GM21576 (cell line): ENCODE results near the gene FCGR3B.
"Not testable (repeated sequence)": the region's sequence is repeated elsewhere in the genome, so short reads cannot be mapped to it uniquely, and the experiment has no call there.

Source experiments
- ATAC-seq: cut with Tn5 transposase; IDR thresholded peaks from one replicate; pipeline ENCODE4 v1.9.1; 2021; ENCODE audit warnings: mild to moderate bottlenecking, moderate library complexity; ENCODE audit not compliant: unreplicated experiment

FCGR3B gene

GRCh38 chr1:161639203-161639602, 8.2 kb upstream of the FCGR3B start:
- not testable (repeated sequence) for ATAC-seq

GRCh38 chr1:161638251-161638993, 7.4 kb upstream of the FCGR3B start:
- not testable (repeated sequence) for ATAC-seq

- not testable (repeated sequence) for ATAC-seq
Measured at GRCh38 chr1:161636976-161637375, 6.0 kb upstream of the FCGR3B start.

- ATAC-seq = not testable (repeated sequence)
Measured at GRCh38 chr1:161636189-161636782, 5.3 kb upstream of the FCGR3B start.

- ATAC-seq = not testable (repeated sequence)
Measured at GRCh38 chr1:161634993-161635392, 4.0 kb upstream of the FCGR3B start.

- not testable (repeated sequence) for ATAC-seq
Measured at GRCh38 chr1:161630128-161630742, 741 bp downstream of the FCGR3B start.

- ATAC-seq = not testable (repeated sequence)
Measured at GRCh38 chr1:161626445-161627146, 4.4 kb downstream of the FCGR3B start.

- not testable (repeated sequence) for ATAC-seq
Measured at GRCh38 chr1:161624605-161625004, 6.4 kb downstream of the FCGR3B start.

GRCh38 chr1:161623401-161624051, 7.5 kb downstream of the FCGR3B start:
- ATAC-seq = not testable (repeated sequence)

- ATAC-seq = peak; percentile 34
Measured at GRCh38 chr1:161622054-161622453, 8.9 kb downstream of the FCGR3B start.

GRCh38 chr1:161621181-161622000, 9.6 kb downstream of the FCGR3B start:
- peak; percentile 46 for ATAC-seq

GRCh38 chr1:161620399-161620798, 10.6 kb downstream of the FCGR3B start:
- ATAC-seq = not testable (repeated sequence)

GRCh38 chr1:161618517-161618916, 12.5 kb downstream of the FCGR3B start:
- not testable (repeated sequence) for ATAC-seq

- not testable (repeated sequence) for ATAC-seq
Measured at GRCh38 chr1:161616417-161616816, 14.6 kb downstream of the FCGR3B start.

- not testable (repeated sequence) for ATAC-seq
Measured at GRCh38 chr1:161613142-161613514, 17.8 kb downstream of the FCGR3B start.

- ATAC-seq = peak; percentile 83
Measured at GRCh38 chr1:161612322-161613141, 18.4 kb downstream of the FCGR3B start.

GRCh38 chr1:161611866-161612321, 19.1 kb downstream of the FCGR3B start:
- ATAC-seq = not testable (repeated sequence)

GRCh38 chr1:161610198-161610597, 20.8 kb downstream of the FCGR3B start:
- ATAC-seq = not testable (repeated sequence)
